Lower leg skin (tissue), 3 donors: ENCODE data around the gene AKR1A1.

ENCODE experiments used
- POLR2A ChIP-seq, 2 donors: fragments of 450-650 bp; IDR thresholded peaks; one replicate each; pipeline ENCODE4 v1.6.1; 2016 to 2017; ENCODE audit warnings: antibody characterized with exemption in 2 of 2, mild to moderate bottlenecking in 1 of 2, moderate library complexity in 1 of 2
- TF ChIP-seq, protein P1 (sequence below), 3 donors: fragments of 450-650 bp; IDR thresholded peaks; one replicate each; pipeline ENCODE4 v1.5.1; 2016; ENCODE audit warnings: antibody characterized with exemption in 3 of 3, mild to moderate bottlenecking in 3 of 3, moderate library complexity in 2 of 3

DNA sequence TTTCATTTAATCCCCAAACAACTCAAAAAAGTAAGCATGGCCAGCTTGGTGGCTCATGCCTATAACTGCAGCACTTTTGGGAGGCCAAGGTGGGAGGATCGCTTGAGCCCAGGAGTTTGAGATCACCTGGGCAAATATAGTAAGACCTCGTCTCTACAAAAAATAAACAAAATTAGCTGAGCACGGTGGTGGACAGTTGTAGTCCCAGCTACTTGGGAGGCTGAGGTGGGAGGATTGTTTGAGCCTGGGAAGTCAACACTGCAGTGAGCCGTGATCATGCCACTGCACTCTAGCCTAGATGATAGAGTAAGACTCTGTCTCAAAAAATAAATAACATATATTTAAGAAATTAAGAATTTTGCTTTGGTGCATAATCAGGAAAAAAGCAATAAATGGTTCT lies 6.1 kb upstream of the AKR1A1 start:
- TF ChIP-seq, protein P1, sequence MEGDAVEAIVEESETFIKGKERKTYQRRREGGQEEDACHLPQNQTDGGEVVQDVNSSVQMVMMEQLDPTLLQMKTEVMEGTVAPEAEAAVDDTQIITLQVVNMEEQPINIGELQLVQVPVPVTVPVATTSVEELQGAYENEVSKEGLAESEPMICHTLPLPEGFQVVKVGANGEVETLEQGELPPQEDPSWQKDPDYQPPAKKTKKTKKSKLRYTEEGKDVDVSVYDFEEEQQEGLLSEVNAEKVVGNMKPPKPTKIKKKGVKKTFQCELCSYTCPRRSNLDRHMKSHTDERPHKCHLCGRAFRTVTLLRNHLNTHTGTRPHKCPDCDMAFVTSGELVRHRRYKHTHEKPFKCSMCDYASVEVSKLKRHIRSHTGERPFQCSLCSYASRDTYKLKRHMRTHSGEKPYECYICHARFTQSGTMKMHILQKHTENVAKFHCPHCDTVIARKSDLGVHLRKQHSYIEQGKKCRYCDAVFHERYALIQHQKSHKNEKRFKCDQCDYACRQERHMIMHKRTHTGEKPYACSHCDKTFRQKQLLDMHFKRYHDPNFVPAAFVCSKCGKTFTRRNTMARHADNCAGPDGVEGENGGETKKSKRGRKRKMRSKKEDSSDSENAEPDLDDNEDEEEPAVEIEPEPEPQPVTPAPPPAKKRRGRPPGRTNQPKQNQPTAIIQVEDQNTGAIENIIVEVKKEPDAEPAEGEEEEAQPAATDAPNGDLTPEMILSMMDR (IDR thresholded peaks at IDR 0.05): no peak
- TF ChIP-seq POLR2A (IDR thresholded peaks at IDR 0.05): no peak
